T-helper 1 cell treated with Interleukin-12 subunit alpha and Interleukin-12 subunit beta and Interleukin-4 antibody, amounts not matched to agents 30 ng/mL and 1 ng/mL, for 36 hours (primary cell): ENCODE results near the gene PDE10A. TPM values are rescaled to one million over a fixed set of nuclear protein-coding genes. Genes with fewer than 3 reads are reported as not detected.
"Not testable (repeated sequence)": the region's sequence is repeated elsewhere in the genome, so short reads cannot be mapped to it uniquely, and the experiment has no call there.

Experiments used
- intact Hi-C: fragments of 100-400 bp; cut with micrococcal nuclease; formaldehyde crosslinking; loops from one replicate; pipeline ENCODE4 v1.15.1; 2024
- total RNA-seq: library from RNA; stranded (reverse); gene quantifications from 2 replicates; pipeline ENCODE4 v1.2.3, GENCODE V29; 2022

The PDE10A gene
- total RNA-seq, 1 donor from 2014 or later = not detected

- intact Hi-C loops = no loop called here
Observed at GRCh38 chr6:165594584-165595333, 68.3 kb downstream of the PDE10A start.

DNA sequence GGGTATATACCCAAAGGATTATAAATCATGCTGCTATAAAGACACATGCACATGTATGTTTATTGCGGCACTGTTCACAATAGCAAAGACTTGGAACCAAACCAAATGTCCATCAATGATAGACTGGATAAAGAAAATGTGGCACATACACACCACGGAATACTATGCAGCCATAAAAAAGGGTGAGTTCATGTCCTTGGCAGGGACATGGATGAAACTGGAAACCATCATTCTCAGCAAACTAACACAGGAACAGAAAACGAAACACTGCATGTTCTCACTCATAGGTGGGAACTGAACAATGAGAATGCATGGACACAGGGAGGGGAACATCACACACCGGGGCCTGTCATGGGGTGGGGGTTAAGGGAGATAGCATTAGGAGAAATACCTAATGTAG, 70.1 kb downstream of the PDE10A start:
- intact Hi-C loops = not testable (repeated sequence)

DNA sequence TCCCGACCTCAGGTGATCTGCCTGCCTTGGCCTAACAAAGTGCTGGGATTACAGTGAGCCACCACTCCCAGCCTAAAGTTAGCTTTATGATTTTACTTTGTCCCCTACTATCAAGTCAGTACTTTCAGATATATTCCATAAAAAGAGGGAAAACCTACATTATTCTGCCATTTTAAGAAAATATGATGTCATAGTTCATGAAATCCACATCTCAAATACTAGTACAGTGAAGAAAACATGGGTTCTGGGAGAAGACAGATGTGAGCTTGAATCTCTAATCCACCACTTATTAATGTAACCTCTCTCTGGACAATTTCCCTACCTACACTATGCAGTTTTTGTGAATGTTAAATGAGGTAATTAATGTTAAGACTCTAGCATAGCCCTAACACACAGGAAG, 74.5 kb downstream of the PDE10A start:
- intact Hi-C loops = no loop called here

DNA sequence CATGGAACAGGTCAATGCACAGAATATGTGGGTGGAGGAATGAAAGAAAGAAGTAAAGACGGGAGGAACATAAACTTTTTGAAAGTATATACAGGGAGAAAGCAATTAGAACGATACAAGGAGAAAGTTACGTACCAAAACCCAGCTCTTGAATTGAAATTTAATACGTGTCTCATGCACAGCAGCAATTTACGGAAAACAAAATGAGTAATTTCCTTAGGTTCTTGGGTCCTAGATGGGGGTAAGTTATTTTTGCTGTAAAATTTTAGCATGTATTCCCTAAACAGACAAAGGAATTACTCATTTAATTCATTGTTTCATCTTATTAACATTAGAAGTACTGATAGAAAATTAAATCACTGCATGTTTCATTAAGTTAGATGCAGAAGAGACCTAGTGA, 75.8 kb downstream of the PDE10A start:
- intact Hi-C loops = no loop called here

- intact Hi-C loops = no loop called here
Observed at GRCh38 chr6:165586706-165587105, 76.3 kb downstream of the PDE10A start.

- intact Hi-C loops = no loop called here
Observed at GRCh38 chr6:165585060-165585459, 78.0 kb downstream of the PDE10A start.

DNA sequence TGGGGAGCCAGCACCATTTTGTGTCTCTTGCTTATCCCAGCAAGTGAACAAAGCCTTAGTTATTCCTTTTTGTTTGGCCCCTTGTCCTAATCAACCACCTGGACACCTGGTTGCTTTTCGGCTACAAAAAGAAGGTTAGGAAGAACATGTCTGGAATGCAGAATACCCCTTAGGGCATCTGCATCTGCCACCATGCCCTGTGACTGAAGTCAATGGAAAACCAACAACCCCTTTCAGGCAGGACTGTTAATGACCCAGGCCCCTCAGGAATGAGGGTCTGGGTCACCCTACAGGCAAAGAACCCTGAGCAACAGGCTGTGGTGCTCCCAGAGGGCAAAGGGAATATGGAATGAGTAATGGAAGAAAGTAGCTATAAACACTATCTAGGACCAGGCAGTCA, 78.5 kb downstream of the PDE10A start:
- intact Hi-C loops = no loop called here

GRCh38 chr6:165581678-165582077, 81.4 kb downstream of the PDE10A start:
- intact Hi-C loops = no loop called here

DNA sequence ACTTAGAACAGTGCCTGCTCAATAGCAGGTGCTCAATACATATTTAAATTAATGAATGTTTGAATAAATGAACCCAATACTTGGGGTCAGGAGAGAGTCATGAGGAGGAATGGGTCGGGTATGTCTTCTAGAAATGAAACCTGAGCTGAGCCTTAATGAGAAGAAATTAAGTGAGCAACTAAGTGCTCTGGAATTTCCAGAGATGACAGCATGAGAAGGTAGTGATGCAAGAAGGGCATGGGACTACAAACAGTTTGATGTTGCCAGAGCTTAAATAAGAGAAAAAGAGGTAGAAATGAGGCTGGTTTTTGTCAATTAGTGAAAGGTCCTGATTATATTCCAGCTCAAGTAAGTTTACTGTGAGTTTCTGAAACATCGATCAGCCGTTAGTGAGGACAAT, 82.9 kb downstream of the PDE10A start:
- intact Hi-C loops = no loop called here

DNA sequence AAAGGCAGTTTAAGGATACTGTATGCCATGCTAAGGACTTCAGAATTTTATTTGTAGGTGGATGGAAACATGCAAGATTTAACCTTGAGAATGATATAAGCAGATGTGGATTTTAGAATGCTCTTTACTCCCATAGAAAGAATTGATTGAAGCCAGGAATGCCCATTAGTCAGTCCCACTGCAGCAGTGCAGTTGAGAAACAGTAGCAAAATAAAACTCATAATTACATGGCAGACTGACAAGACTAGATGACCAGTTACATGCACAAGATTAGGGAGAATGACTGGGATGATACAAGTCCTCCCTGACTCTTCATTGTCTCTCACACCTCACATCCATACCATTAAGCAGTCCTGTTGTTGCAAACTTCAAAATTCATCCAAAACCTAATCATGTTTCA, 83.9 kb downstream of the PDE10A start:
- intact Hi-C loops = no loop called here

GRCh38 chr6:165577556-165577955, 85.5 kb downstream of the PDE10A start:
- intact Hi-C loops = no loop called here

DNA sequence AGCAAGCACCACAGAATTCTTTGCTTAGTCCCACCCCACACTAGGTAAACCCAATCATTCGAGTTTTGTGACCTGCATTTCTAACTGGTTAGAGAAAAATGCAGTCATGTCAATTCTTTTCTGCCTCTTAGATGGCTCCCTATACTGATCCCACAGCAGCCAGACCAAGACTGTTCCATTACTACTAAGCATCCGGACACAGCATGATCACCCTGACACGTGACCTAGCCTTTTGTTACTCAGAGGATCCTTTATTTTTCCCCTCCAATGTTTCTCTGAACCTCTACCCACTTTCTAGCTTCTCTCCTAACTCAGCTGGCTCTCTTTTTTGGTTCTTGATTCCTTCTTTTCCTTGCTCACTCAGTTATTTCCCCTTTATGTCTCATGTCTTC, 87.9 kb downstream of the PDE10A start:
- intact Hi-C loops = no loop called here

- intact Hi-C loops = no loop called here
Observed at GRCh38 chr6:165574220-165575157, 88.6 kb downstream of the PDE10A start.

GRCh38 chr6:165573671-165574070, 89.4 kb downstream of the PDE10A start:
- intact Hi-C loops = no loop called here

- intact Hi-C loops = no loop called here
Observed at GRCh38 chr6:165571721-165572132, 91.3 kb downstream of the PDE10A start.

GRCh38 chr6:165571068-165571682, 91.9 kb downstream of the PDE10A start:
- intact Hi-C loops = no loop called here

- intact Hi-C loops = no loop called here
Observed at GRCh38 chr6:165568326-165568725, 94.7 kb downstream of the PDE10A start.

- intact Hi-C loops = no loop called here
Observed at GRCh38 chr6:165566088-165566828, 96.8 kb downstream of the PDE10A start.

- intact Hi-C loops = no loop called here
Observed at GRCh38 chr6:165562421-165563090, 100.5 kb downstream of the PDE10A start.

DNA sequence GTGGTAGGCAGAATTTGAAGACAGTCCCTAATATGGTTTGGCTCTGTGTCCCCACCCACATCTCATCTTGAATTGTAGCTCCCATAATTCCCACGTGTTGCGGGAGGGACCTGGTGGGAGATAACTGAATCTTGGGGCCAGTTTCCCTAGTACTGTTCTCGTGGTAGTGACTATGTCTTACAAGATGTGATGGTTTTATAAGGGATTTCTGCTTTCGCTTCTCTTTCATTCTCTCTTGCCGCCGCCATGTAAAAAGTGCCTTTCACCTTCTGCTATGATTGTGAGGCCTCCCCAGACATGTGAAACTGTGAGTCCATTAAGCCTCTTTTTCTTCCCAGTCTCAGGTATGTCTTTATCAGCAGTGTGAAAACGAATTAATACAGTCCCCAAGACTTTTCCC, 103.4 kb downstream of the PDE10A start:
- intact Hi-C loops = no loop called here

- intact Hi-C loops = not testable (repeated sequence)
Observed at GRCh38 chr6:165558097-165558496, 104.9 kb downstream of the PDE10A start.
